Epithelial cell of proximal tubule (primary cell): ENCODE results near the gene ZNF783. TPM values are rescaled to one million over a fixed set of nuclear protein-coding genes. Genes with fewer than 3 reads are reported as not detected.

Experiments
- DNase-seq: peaks from one replicate; pipeline ENCODE4 v3.0.0-alpha.2; 2011; ENCODE audit warnings: low read depth
- H3K4me3 ChIP-seq: 2 replicates; pipeline ENCODE4 v1.5.1; 2011; ENCODE audit warnings: low read depth, mild to moderate bottlenecking, low read length
- CTCF ChIP-seq: conservative IDR thresholded peaks from 2 replicates; pipeline ENCODE4 v1.5.1; 2012; ENCODE audit warnings: low read depth, mild to moderate bottlenecking, low read length
- total RNA-seq: library from RNA; depleted of rRNA; stranded (reverse); fragments of >200 nt; gene quantifications from 2 replicates; pipeline ENCODE4 v1.2.3, GENCODE V29; 2015

Gene ZNF783
- total RNA-seq, 1 donor from 2014 or later, result 5.4 TPM

- no peak for TF ChIP-seq CTCF
- no peak overlapping the region for H3K4me3 ChIP-seq
- DNase-seq, result no peak
Measured at GRCh38 chr7:149297034-149297755, 35.2 kb downstream of the ZNF783 start.

- DNase-seq, result no peak
- no peak overlapping the region for H3K4me3 ChIP-seq
- no peak for TF ChIP-seq CTCF
Measured at GRCh38 chr7:149300620-149301285, 38.8 kb downstream of the ZNF783 start.

GRCh38 chr7:149302222-149302621, 40.2 kb downstream of the ZNF783 start:
- TF ChIP-seq CTCF, result no peak
- no peak for DNase-seq
- no peak overlapping the region for H3K4me3 ChIP-seq

DNA sequence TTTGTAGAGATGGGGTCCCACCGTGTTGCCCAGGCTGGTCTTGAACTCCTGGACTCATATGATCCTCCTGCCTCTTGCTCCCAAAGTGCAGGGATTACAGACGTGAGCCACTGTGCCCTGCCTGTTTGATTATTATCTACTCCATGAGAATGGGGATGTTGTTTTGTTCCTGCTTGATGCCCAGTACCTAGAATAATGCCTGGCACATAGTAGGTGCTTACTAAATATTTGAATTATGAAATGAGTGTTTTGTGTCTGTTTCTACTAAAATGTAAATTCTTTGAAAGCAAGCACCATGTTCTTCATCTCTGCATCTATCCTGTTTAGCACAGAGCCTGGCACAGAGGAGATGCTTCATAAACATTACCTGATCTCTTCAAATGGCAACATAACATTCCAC, 40.9 kb downstream of the ZNF783 start:
- no peak overlapping the region for H3K4me3 ChIP-seq
- no peak for DNase-seq
- no peak for TF ChIP-seq CTCF

DNA sequence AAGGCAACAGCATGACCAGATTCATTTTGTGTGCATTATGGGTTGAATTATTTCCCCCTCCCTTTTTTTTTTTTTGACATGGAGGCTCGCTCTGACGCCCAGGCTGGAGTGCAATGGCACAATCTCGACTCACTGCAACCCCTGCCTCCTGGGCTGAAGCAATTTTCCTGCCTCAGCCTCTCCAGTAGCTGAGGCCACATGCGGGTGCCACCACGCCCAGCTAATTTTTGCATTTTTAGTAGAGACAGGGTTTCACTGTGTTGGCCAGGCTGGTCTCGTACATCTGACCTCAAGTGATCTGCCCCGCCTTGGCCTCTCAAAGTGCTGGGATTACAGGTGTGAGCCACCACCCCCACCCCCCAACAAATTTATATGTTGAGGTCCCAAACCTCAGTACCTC, 42.0 kb downstream of the ZNF783 start:
- TF ChIP-seq CTCF, result no peak
- no peak for DNase-seq
- H3K4me3 ChIP-seq, result no peak overlapping the region

GRCh38 chr7:149306854-149307253, 44.9 kb downstream of the ZNF783 start:
- no peak for TF ChIP-seq CTCF
- no peak for DNase-seq

More at GRCh38 chr7:149306854-149307253, 44.9 kb downstream of the ZNF783 start:
- H3K4me3 ChIP-seq, result no peak overlapping the region
